Measurements from ENCODE around the gene PEX5.

Gene PEX5

GRCh38 chr12:7189398-7190267, at the start of gene PEX5:
Gene PEX5, plus strand, starts transcription at chr12:7189686. Its CDS starts 692 bp downstream, at chr12:7190378.
- DNase-seq, result peak; percentile 25

GRCh38 chr12:7141351-7142005, 48.0 kb upstream of the PEX5 start:
- no peak for DNase-seq

- DNase-seq, result no peak
Measured at GRCh38 chr12:7142056-7142644, 47.3 kb upstream of the PEX5 start.

DNA sequence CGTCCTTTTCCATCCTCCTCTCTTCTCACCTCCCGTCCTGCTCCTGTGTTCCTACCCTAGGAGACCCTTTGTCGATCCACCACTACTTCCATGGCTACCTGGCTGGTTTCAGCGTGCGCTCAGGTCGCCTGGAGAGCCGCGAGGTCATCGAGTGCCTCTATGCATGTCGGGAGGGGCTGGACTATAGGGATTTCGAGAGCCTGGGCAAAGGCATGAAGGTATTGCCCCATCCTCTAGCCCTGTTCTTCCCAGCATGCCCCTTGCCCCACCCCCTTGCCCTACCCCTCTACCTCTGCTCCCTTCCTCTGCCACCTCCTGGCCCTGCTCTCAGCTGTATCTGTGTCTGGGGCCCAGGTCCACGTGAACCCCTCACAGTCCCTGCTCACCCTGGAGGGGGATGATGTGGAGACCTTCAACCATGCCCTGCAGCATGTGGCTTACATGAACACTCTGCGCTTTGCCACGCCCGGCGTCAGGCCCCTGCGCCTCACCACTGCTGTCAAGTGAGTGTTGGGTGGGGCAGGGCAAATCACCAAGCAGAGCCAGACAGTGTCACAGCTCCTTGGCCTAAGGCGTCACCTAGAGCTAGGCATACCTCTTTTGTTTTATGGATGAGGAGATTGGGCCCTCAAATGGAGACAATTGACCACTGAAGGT, 46.5 kb upstream of the PEX5 start:
- DNase-seq, result no peak

DNA sequence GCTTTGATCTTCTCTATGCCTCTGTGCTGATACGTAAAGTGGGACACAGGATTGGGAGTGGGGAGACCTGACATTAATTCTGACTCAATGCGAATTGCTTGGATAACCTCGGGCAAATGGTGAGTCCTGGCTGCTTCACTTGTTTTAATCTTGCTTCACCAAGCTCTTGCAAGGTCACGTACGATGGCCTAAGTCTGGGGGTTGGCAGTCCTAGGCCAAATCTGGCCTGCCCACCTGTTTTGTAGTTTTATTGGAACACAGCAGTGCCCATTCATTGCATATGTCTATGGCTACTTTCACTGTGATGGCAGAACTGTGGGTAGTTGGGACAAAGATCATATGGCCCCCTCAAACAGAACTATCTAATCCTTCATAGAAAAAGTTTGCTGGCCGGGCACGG, 45.9 kb upstream of the PEX5 start:
- DNase-seq, result no peak

GRCh38 chr12:7144414-7145120, 44.9 kb upstream of the PEX5 start:
- no peak for DNase-seq

DNA sequence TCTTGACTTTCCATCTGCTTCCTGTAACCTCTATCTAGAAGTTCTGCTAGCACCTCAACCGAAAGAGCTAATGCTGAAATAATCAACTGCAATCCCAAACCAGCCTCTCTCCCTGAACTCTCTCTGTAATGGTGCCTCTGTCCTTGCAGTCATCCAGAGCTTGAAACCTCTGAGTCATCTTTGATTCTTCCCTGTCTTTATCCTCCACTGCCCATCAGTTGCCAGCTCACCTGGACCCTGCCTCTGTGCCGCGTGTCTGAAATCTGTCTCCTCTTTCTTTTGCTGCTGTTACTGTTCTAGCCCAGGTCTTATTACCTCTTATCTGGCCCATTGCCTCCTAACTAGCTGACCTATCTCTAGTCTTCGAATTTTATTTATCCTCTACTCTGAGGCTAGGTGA, 43.8 kb upstream of the PEX5 start:
- no peak for DNase-seq

DNA sequence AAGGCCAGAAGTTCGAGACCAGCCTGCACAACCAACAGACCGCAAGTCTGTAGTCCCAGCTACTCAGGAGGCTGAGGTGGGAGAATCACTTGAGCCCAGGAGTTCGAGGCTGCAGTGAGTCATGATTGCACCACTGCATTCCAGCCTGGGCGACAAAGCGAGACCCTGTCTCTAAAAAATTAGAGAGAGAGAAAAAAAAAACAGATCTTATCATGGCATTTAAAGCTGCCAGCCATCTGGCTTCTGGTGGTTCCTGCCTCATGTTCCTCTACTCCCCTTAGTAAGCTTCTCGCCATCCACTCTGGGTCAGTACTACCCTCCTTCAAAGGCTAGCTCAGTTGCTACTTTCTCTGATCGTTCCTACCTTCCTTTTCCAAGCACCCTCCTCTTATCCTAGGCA, 43.3 kb upstream of the PEX5 start:
- no peak for DNase-seq

DNA sequence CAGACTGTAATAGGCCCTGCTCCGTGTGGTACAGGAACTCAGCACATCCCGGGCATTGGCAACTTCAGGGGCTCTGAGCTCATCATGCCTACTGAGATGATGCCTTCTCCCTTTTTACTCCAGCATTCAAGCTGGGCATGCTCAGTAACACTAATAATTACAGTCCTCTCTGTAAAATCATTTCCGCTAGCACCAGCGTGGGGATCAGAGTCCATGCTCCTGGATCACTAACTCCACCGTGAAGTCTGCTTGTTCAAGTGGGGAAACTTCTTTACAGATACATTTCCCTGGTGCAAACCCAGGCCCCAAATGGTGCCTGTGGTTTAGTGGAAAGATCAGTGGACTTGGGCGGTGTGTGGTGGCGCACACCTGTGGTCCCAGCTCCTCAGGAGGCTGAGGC, 42.6 kb upstream of the PEX5 start:
- DNase-seq, result no peak

GRCh38 chr12:7150356-7150755, 39.1 kb upstream of the PEX5 start:
- no peak for DNase-seq

GRCh38 chr12:7150841-7151240, 38.6 kb upstream of the PEX5 start:
- no peak for DNase-seq

DNA sequence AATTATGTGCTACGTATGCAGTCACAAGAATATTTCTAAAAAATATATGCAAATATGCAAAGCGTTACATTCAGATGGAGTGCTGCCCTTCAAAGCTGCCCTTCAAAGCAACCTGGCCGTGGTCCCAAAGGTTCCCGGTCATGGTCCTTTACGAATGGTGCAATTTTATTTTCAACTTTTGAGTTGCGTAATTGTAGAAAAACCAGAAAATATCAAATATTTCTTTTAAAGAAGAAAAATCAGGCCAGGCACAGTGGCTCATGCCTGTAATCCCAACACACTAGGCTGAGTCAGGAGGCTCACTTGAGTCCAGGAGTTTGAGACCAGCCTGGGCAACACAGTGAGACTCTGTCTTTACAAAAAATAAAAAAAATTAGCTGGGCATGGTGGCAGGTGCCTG, 38.0 kb upstream of the PEX5 start:
- DNase-seq, result no peak

DNA sequence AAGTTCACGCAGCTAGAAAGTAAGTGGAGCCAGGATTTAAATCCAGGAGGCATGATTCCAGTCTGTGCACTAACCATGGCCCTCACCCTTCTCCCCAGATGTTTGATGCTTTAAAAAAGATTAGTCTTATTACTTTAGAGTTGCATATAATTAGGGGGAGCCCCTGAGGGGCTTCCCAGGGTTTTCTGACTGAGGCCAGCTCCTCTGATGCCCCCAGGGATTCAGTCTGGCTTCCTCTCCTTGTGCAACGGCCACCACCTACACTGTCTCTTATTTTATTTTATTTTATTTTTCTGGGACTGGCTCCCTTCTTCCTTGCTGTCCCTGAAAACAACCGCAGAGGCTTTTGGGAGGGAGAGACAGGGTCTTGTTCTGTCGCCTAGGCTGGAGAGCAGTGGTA, 36.7 kb upstream of the PEX5 start:
- DNase-seq, result no peak

DNA sequence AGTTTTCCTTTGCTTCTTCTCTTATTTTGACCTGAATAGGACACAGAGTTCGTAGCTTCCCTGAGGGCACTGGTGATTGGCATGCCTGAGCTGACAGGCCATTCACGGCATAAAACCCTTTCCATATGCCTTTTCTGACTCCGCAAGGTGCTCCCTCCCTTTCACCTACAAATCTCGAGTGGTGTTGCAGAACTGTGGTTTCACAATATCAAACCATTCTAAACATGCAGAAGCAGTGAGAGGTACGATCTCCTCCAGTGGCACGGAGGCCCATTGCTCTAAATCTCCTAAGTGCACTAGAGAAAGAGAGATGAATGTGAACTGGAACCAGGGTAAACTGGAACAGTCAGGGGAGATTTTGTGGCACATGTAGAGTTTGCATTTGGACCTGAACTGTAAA, 35.4 kb upstream of the PEX5 start:
- DNase-seq, result no peak

- DNase-seq, result no peak
Measured at GRCh38 chr12:7154901-7155470, 34.5 kb upstream of the PEX5 start.

- DNase-seq, result no peak
Measured at GRCh38 chr12:7155471-7156034, 33.9 kb upstream of the PEX5 start.

GRCh38 chr12:7156259-7157197, 33.0 kb upstream of the PEX5 start:
- DNase-seq, result no peak

DNA sequence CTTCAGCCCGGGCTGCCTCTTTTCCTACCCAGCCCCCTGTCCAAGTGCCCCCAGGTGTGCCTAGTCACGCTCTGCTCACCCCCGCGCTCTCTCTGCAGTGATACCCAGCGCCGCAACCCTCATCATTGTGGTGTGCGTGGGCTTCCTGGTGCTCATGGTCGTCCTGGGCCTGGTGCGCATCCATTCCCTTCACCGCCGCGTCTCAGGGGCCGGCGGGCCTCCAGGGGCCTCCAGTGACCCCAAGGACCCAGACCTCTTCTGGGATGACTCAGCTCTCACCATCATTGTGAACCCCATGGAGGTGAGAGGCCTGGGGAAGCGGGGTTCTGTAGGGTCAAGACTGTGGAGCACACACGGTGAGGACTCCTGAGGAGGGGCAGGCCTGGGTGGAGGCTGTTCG, 32.1 kb upstream of the PEX5 start:
- no peak for DNase-seq

DNA sequence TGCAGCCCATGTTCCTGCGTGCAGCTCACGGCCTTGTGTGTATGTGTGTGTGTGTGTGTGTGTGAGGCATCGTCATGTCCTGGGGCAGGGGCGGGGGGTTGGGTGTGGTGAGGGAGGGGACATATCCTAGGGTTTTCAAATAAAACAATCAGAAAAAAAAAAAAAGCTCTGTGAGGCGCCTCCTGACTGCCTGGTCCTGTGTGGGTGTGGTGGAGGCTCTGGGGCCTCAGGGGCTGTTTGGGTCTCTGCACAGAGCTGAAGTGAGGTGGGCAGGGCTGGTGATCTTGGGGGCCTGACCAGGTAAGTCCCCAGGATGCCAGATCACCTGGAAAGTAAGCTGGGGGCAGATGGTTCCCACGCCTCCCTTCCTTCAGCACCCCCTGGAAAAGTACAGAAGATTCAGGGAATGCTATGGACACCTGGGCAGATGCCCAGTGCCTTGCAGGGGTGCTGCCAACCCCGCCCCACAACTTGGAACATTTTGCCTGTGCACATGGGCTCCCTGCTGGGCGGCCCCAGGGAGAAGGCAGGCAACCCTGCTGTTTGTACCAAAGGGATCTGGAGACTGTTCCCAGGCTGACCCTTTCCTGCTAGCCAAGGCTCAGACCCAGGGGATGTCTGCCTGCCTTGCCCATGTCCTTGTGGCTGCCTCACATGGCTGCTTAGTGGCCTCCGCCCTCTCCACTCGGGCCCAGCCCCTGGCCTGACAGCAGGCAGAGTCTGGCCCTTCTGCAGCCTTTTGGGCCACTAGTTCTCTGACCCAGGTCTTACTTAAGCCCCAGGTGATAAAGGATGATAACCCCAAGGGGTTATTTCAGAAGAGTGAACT, 30.5 kb upstream of the PEX5 start:
- no peak for DNase-seq

GRCh38 chr12:7160183-7160582, 29.3 kb upstream of the PEX5 start:
- DNase-seq, result no peak
